Measurements from ENCODE around the gene EDAR. TPM values are rescaled to one million over a fixed set of nuclear protein-coding genes. Genes with fewer than 3 reads are reported as not detected.

Gene EDAR
- not detected for total RNA-seq

GRCh38 chr2:108988796-108989713, at the start of gene EDAR:
TSS of gene EDAR (minus strand) at chr2:108989220. CDS start at chr2:108931014, 58,206 bp downstream.
- Mint-ChIP-seq H3K4me3 (no peak within 1 kb of the TSS), H3K27ac (no peak within 1 kb of the TSS), H3K4me1 (ENCODE audit: low read depth) (peaks cover 18% of the 10 kb centered on the region), H3K36me3 (ENCODE audit: low read depth) (no peaks in the 10 kb centered on the region), H3K27me3 (ENCODE audit: low read depth) (peaks cover 2% of the 10 kb centered on the region), H3K9me3 (ENCODE audit: insufficient read depth) (no peaks in the 10 kb centered on the region)
- DNase-seq (peak; percentile 42), ATAC-seq (peak; percentile 79)
- ChIA-PET POLR2A (no interaction called here), CTCF (interaction anchor here (0.9 to 7.0 kb wide), 10 partner anchors 11 to 522 kb away, joined by 3 to 42 read pairs (median 6); no protein-coding TSS in a partner anchor)

- no peak for ATAC-seq
- ChIA-PET CTCF (interaction anchor here (1.0 to 2.5 kb wide), 4 partner anchors 13 to 84 kb away, joined by 3 to 12 read pairs (median 8); no protein-coding TSS in a partner anchor), POLR2A (no interaction called here)
- Mint-ChIP-seq H3K4me3 (peak overlapping the region; percentile 83), H3K4me1 (ENCODE audit: low read depth) (peaks cover 27% of the 10 kb centered on the region), H3K36me3 (ENCODE audit: low read depth) (peaks cover 10% of the 10 kb centered on the region), H3K9me3 (ENCODE audit: insufficient read depth) (no peaks in the 10 kb centered on the region), H3K27ac (peak overlapping the region; percentile 95), H3K27me3 (ENCODE audit: low read depth) (peaks cover 2% of the 10 kb centered on the region)
- no peak for DNase-seq
Observed at GRCh38 chr2:109033171-109033570, 44.2 kb upstream of the EDAR start.

GRCh38 chr2:109032229-109032820, 43.3 kb upstream of the EDAR start:
- ATAC-seq, result peak; percentile 61
- DNase-seq, result peak; percentile 60
- H3K4me3 Mint-ChIP-seq, result peak overlapping the region; percentile 83
- peak overlapping the region; percentile 95 for H3K27ac Mint-ChIP-seq
- H3K27me3 Mint-ChIP-seq (ENCODE audit: low read depth), result peaks cover 1% of the 10 kb centered on the region
- ChIA-PET CTCF (interaction anchor here (0.8 to 2.5 kb wide), 11 partner anchors 12 to 104 kb away, joined by 3 to 12 read pairs (median 4); no protein-coding TSS in a partner anchor), POLR2A (interaction anchor here (0.7 to 1.9 kb wide), 8 partner anchors 10 to 182 kb away, joined by 3 to 9 read pairs (median 4); no protein-coding TSS in a partner anchor)
- H3K36me3 Mint-ChIP-seq (ENCODE audit: low read depth), result peaks cover 10% of the 10 kb centered on the region
- peaks cover 29% of the 10 kb centered on the region for H3K4me1 Mint-ChIP-seq (ENCODE audit: low read depth)
- no peaks in the 10 kb centered on the region for H3K9me3 Mint-ChIP-seq (ENCODE audit: insufficient read depth)

GRCh38 chr2:109031476-109032228, 42.6 kb upstream of the EDAR start:
- H3K36me3 Mint-ChIP-seq (ENCODE audit: low read depth), result peaks cover 10% of the 10 kb centered on the region
- DNase-seq (peak; percentile 84), ATAC-seq (peak; percentile 82)
- peak overlapping the region; percentile 95 for H3K27ac Mint-ChIP-seq
- ChIA-PET POLR2A (interaction anchor here (0.6 to 1.9 kb wide), 11 partner anchors 10 to 182 kb away, joined by 3 to 9 read pairs (median 3); no protein-coding TSS in a partner anchor), CTCF (interaction anchor here (0.8 to 2.5 kb wide), 11 partner anchors 12 to 478 kb away, joined by 3 to 12 read pairs (median 5); no protein-coding TSS in a partner anchor)
- H3K9me3 Mint-ChIP-seq (ENCODE audit: insufficient read depth), result no peaks in the 10 kb centered on the region
- H3K27me3 Mint-ChIP-seq (ENCODE audit: low read depth), result no peaks in the 10 kb centered on the region
- peak overlapping the region; percentile 83 for H3K4me3 Mint-ChIP-seq
- peaks cover 29% of the 10 kb centered on the region for H3K4me1 Mint-ChIP-seq (ENCODE audit: low read depth)

- Mint-ChIP-seq H3K9me3 (ENCODE audit: insufficient read depth) (no peaks in the 10 kb centered on the region), H3K36me3 (ENCODE audit: low read depth) (peaks cover 10% of the 10 kb centered on the region), H3K4me1 (ENCODE audit: low read depth) (peaks cover 29% of the 10 kb centered on the region), H3K4me3 (peak overlapping the region; percentile 83), H3K27me3 (ENCODE audit: low read depth) (no peaks in the 10 kb centered on the region), H3K27ac (peak overlapping the region; percentile 95)
- ChIA-PET CTCF (interaction anchor here (0.8 to 2.5 kb wide), 6 partner anchors 11 to 479 kb away, joined by 3 to 12 read pairs (median 5); no protein-coding TSS in a partner anchor), POLR2A (interaction anchor here (1.0 to 1.9 kb wide), 4 partner anchors 11 to 28 kb away, joined by 3 to 9 read pairs (median 5); no protein-coding TSS in a partner anchor)
- DNase-seq (no peak), ATAC-seq (no peak)
Observed at GRCh38 chr2:109030870-109031475, 42.0 kb upstream of the EDAR start.

GRCh38 chr2:109029490-109030201, 40.6 kb upstream of the EDAR start:
- Mint-ChIP-seq H3K4me1 (ENCODE audit: low read depth) (peaks cover 29% of the 10 kb centered on the region), H3K36me3 (ENCODE audit: low read depth) (peaks cover 10% of the 10 kb centered on the region), H3K27me3 (ENCODE audit: low read depth) (no peaks in the 10 kb centered on the region), H3K27ac (no peak overlapping the region), H3K4me3 (no peak overlapping the region), H3K9me3 (ENCODE audit: insufficient read depth) (no peaks in the 10 kb centered on the region)
- CTCF ChIA-PET, result no interaction called here
- POLR2A ChIA-PET, result no interaction called here
- ATAC-seq (no peak), DNase-seq (no peak)

GRCh38 chr2:109028738-109029489, 39.9 kb upstream of the EDAR start:
- no peaks in the 10 kb centered on the region for H3K9me3 Mint-ChIP-seq (ENCODE audit: insufficient read depth)
- H3K27me3 Mint-ChIP-seq (ENCODE audit: low read depth), result no peaks in the 10 kb centered on the region
- H3K36me3 Mint-ChIP-seq (ENCODE audit: low read depth), result peaks cover 7% of the 10 kb centered on the region
- H3K4me1 Mint-ChIP-seq (ENCODE audit: low read depth), result peaks cover 29% of the 10 kb centered on the region
- CTCF ChIA-PET, result no interaction called here
- no peak overlapping the region for H3K4me3 Mint-ChIP-seq
- POLR2A ChIA-PET, result no interaction called here
- ATAC-seq (no peak), DNase-seq (no peak)
- peak overlapping the region; percentile 32 for H3K27ac Mint-ChIP-seq

- Mint-ChIP-seq H3K9me3 (ENCODE audit: insufficient read depth) (no peaks in the 10 kb centered on the region), H3K4me1 (ENCODE audit: low read depth) (peaks cover 26% of the 10 kb centered on the region), H3K27me3 (ENCODE audit: low read depth) (no peaks in the 10 kb centered on the region), H3K27ac (peak overlapping the region; percentile 32), H3K4me3 (no peak overlapping the region), H3K36me3 (ENCODE audit: low read depth) (peaks cover 4% of the 10 kb centered on the region)
- no peak for DNase-seq
- CTCF ChIA-PET, result no interaction called here
- POLR2A ChIA-PET, result no interaction called here
- no peak for ATAC-seq
Observed at GRCh38 chr2:109028277-109028676, 39.3 kb upstream of the EDAR start.

- DNase-seq (no peak), ATAC-seq (no peak)
- H3K4me1 Mint-ChIP-seq (ENCODE audit: low read depth), result peaks cover 20% of the 10 kb centered on the region
- H3K9me3 Mint-ChIP-seq (ENCODE audit: insufficient read depth), result no peaks in the 10 kb centered on the region
- ChIA-PET POLR2A (no interaction called here), CTCF (no interaction called here)
- peak overlapping the region; percentile 72 for H3K27ac Mint-ChIP-seq
- H3K27me3 Mint-ChIP-seq (ENCODE audit: low read depth), result no peaks in the 10 kb centered on the region
- no peaks in the 10 kb centered on the region for H3K36me3 Mint-ChIP-seq (ENCODE audit: low read depth)
- no peak overlapping the region for H3K4me3 Mint-ChIP-seq
Observed at GRCh38 chr2:109027702-109028101, 38.7 kb upstream of the EDAR start.

- H3K27ac Mint-ChIP-seq, result no peak overlapping the region
- H3K4me1 Mint-ChIP-seq (ENCODE audit: low read depth), result peaks cover 8% of the 10 kb centered on the region
- H3K27me3 Mint-ChIP-seq (ENCODE audit: low read depth), result no peaks in the 10 kb centered on the region
- ChIA-PET CTCF (no interaction called here), POLR2A (no interaction called here)
- no peaks in the 10 kb centered on the region for H3K36me3 Mint-ChIP-seq (ENCODE audit: low read depth)
- no peak for ATAC-seq
- DNase-seq, result no peak
- no peak overlapping the region for H3K4me3 Mint-ChIP-seq
- H3K9me3 Mint-ChIP-seq (ENCODE audit: insufficient read depth), result no peaks in the 10 kb centered on the region
Observed at GRCh38 chr2:109024477-109024876, 35.5 kb upstream of the EDAR start.

Measured in activated CD8-positive, alpha-beta T cell treated with anti-CD3 and anti-CD28 coated beads, Interleukin-2, amount 10 ng/mL, durations not matched to agents 7 days and 5 days (primary cell).